Astrocyte (in vitro differentiated cells and primary cell): ENCODE results near the gene CHCT1.

Experiments used
- CTCF ChIP-seq: IDR thresholded peaks from 2 replicates; pipeline ENCODE4 v1.5.1; 2011; ENCODE audit warnings: low read depth, mild to moderate bottlenecking, inconsistent platforms, low read length, moderate library complexity; ENCODE audit not compliant: insufficient read depth
- EZH2 ChIP-seq: IDR thresholded peaks from 2 replicates; pipeline ENCODE4 v1.6.1; 2012; ENCODE audit warnings: mild to moderate bottlenecking, low read length, inconsistent platforms; ENCODE audit not compliant: insufficient read depth

DNA sequence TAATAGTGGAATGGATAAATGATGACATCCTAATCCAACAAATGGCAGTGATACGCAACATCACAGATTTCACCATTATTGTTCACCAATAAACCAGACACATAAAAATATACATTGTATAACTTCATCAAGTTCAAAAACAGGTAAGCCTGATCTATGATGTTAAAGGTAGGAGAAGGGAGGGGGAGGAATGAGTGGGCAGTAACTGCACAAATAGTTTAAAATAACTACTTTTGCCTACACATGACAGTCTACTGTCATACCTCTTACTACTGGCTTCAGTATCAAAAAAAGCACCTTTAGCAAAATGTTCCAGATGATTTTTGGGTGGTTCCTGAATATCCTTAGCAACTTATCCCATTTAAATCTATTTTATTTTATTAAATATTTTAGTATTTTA is 28.8 kb downstream of the CHCT1 start:
- TF ChIP-seq CTCF (no peak), EZH2 (no peak)
